Measurements from ENCODE around the gene USP48.
"Not testable (repeated sequence)": the region's sequence is repeated elsewhere in the genome, so short reads cannot be mapped to it uniquely, and the experiment has no call there.

USP48 gene

DNA sequence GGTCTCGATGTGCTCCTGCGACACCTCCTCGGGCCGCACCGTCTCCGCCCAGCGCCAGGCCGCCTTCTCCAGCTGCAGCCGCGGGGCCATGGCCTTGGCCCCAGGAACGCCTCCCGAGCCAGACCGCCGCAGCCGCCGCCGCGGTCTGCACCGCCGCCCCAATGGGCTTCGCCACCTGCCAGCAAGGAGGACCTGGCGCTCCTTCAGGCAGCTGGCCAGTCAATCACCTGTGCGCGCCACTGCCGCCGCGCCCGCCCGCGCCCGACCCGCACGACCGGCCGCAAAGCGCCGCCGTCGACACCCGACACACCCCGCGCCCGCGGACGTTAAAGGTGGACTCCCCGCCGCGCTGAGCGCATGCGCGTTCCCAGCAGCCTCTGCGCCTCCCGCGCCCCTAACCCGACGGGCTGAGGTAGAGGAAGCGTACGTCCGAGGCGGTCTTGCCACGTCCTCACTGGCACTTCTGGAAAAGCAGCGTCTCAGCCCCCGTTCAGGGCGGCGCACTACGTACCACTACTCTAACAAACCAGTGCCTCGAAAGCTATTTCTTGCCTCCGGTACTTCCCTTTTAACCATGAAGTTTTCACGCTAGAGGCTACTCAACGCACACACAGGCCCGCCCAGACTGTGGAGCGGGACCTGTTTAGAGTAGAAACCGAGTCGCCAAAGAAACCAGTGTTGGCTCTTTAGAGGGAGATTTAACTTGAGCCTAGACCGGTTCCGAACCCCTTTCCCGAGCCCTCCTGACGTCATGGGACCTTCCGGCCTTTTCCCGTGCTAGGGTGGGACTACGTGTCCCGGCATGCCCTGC, at the start of gene USP48:
USP48 (minus strand) TSS at position 282 of the 811 bp plus-strand sequence; CDS start at position 90, 192 bp downstream.
- peak; percentile 97 for DNase-seq

DNA sequence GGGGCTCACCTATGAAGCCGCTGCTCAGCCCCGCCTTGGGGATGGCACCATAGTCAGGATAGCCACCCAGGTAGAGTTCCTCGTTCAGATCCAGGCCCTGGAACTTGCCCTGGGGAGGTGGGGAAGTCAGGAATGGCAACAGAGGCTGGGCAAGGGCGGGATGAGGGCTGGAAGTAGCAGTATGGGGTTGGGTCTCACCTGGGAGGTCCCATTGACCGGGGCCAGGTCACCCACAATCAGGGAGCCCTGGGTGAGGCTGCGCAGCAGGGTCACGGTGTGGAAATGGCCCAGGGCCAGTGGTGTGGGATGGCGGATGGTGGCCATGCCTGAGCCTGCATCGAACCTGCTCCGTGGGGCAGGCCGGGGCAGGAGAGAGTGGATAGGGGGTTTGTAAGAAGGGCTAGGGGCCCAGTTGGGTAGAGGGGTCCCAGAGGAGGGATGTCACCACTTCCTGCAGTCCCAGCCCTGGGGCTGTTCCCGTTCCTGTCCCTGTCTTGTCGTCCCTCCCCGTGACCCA, 48.6 kb upstream of the USP48 start:
- DNase-seq: no peak

DNA sequence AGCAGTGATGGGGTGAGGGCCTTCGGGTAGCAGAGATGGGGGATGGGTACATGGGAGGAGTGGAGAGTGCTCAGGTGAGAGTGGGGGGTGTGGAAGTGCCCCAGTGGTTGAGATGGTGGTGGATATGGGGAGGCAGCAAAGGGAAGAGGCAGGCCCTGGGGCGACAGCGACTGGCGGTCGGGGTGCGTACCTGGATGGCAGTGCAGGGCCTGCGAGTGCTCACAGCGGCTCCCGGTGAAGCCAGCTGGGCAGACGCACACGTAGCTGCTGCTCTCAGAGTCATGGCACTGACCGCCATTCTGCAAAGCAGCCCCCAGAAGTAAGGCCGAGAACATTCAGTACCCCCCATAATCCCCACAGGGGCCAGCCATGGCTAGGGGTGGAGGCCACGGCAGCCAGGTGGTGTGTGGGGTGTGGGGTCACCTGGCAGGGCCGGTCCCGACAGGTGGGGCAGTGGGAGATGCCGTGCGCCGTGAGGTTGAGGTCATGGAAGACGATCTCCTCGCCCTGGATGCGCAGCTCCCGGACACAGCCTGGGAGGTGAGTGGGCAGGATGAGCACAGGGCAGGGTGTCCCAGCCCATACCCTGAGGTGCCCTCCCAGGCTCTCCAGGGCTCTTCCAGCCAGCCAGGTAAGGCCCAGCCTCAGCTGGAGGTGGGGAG, 48.0 kb upstream of the USP48 start:
- DNase-seq: no peak

DNA sequence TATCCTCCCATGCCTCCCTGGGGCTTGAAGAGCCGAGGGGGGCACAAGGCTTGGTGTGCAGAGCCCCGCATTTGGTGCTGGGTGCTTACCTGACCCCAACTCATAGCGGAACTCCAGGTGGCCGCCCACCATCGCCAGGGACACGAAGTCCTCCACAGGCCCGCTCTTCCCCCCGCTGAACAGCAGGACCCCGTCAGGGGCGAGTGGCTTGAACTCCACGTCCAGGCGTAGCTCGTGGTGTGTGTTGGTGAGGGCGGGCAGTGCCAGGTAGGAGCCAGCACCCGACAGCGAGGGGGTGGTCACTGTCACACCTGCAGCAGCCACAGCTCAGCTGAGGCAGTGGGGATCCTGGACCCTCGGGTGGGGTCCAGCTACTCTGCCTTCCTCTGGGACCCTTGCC, 46.3 kb upstream of the USP48 start:
- no peak for DNase-seq

DNA sequence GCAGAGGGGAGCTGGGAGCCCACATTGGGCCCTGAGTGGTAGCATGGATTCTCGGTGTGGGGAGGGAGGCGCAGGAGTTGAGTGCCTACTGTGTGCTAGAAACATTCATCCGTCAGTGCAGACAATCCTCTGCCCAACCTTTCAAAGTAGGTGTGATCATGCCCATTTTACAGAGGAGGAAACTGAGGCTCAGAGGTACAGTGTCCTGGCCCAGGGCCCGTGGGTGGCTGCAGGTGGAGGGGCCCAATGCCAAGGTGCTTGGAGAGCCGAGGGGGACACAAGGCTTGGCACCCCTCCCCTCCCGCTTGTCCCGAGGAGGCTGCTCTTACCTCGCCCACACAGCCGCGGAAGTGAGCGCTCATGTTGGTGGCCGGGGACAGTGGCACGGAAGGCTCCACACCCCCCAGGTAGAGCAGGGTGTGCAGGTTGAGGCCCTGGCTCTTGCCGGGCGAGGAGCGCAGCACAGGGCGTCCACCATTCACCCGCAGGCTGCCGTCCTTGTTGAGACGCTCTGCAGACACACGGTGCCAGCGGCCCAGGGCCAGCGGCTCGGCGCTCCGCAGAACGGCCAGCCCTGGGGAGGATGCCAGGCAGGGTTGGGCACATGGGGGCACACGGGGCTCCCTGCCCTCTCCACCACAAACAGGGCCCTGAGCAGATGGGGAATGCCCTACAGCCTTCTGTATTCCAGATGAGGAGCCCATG, 45.7 kb upstream of the USP48 start:
- no peak for DNase-seq

- DNase-seq: no peak
Observed at GRCh38 chr1:21828075-21828474, 45.1 kb upstream of the USP48 start.

- DNase-seq: no peak
Observed at GRCh38 chr1:21827141-21827679, 44.3 kb upstream of the USP48 start.

DNA sequence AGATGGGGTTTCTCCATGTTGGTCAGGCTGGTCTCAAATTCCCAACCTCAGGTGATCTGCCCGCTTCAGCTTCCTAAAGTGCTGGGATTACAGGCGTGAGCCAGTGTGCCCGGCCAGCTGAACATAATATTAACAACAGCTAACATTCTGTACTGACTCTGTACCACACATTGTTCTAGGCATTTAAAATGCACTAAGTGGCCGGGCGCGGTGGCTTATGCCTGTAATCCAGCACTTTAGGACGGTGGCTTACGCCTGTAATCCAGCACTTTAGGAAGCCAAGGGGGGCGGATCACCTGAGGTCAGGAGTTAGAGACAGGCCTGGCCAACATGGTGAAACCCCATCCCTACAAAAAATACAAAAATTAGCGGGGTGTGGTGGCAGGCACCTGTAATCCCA, 43.7 kb upstream of the USP48 start:
- DNase-seq: not testable (repeated sequence)

DNA sequence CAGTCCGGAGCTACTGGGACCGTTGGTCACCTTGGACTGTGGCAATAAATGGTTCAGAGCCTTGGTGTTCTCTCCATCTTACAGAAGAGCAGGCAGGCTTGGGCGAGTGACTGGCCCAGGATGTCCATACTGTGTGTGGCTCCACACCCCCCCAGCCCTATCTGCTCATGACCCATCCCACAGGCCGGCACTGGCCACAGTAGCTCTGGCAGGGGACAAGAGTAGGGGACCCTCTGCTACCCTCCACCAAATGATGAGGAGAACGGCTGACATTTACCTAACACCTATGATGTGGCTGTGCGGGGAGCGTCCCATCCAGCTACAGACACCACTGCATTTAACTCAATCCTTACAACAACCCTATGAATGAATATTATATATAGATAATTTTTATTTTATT, 42.4 kb upstream of the USP48 start:
- DNase-seq: no peak

- no peak for DNase-seq
Observed at GRCh38 chr1:21824926-21825325, 42.0 kb upstream of the USP48 start.

GRCh38 chr1:21823980-21824702, 41.2 kb upstream of the USP48 start:
- no peak for DNase-seq

GRCh38 chr1:21823206-21823979, 40.4 kb upstream of the USP48 start:
- no peak for DNase-seq

DNA sequence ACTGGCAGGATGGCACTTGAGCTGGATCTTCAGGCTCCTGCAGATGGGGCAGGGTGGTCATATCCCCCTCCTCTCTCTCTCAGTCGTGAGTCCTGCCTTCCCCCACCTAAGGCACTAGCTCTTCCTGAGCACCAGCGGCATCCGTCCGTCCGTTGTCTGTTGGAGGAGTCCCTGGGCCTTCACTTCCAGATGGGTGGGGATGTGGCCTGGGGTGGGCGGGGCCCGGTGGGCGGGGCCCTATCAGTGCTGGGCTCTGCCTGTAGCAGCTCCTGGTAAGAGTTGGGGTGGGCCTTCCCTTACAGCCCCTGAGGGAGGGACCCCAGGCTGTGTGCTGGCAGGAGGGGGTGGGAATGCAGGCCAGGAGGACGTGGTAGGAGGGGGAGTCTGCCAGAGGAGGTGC, 39.4 kb upstream of the USP48 start:
- DNase-seq: no peak

- DNase-seq: no peak
Observed at GRCh38 chr1:21821385-21822019, 38.6 kb upstream of the USP48 start.

- DNase-seq: no peak
Observed at GRCh38 chr1:21820597-21821232, 37.8 kb upstream of the USP48 start.

- no peak for DNase-seq
Observed at GRCh38 chr1:21818656-21819055, 35.7 kb upstream of the USP48 start.

DNA sequence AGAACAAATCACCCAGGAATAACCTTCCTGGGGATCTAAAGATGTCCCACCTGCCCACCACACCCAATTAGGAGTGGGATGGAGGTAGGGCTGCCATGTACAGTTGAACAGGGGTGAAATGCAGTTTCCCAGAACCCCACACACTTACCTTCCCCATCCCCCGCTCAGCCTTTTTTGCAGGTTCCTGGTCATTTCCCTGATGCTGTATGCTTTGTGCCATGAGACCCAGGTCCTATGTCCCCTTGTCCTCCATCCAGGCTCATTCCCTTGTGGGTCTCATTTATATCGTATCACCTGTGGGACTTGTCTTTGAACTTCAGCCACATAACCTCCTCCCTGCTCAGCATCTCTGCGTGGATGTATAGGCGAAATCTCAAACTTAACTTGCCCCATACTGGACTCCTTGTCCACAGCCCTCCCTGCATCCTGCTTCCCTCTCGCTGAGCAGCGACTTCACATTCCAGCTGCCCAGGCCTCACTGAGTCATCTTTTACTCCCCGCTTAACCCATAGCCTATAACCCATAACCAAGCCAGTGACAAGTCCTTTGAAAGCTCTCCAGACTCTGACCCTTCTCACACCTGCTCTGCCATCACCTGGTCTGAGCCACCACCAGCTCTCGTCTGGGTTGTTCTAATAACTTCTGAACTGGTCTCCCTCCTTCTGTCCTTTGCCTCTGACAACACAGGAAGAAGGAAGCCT, 33.8 kb upstream of the USP48 start:
- no peak for DNase-seq

- DNase-seq: no peak
Observed at GRCh38 chr1:21815724-21816321, 32.9 kb upstream of the USP48 start.

DNA sequence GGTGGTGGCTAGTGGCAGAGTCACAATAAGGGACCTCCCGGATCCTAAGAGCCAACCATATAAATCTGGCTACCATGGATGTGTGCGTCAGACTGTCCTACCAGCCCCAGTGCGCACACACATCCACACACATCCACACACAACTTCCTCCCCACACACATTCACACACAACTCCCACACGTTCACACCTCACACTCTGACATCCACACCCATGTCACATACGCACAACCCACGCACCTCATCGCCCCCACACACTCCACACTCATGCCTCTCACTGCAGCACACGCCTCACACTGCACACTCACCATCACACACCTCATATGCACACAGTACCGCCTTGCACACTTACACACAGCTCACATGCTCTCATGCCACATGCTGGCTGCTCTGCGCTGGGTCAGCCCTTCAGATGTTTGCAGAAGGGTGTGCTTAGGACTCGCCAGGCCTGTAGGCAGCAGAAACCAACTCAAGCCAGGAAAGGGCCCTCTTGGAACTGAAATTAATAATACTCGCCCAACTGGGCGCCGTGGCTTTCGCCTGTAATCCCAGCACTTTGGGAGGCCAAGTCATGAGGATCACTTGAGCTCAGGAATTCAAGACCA, 32.1 kb upstream of the USP48 start:
- no peak for DNase-seq

Data from amniotic stem cell (primary cell).